Central memory CD8-positive, alpha-beta T cell (primary cell): ENCODE measurements around the gene RETREG3.

Experiments used
- ATAC-seq: fragments of 150-1000 bp; cut with Tn5 transposase; replicated peaks from 2 replicates; pipeline ENCODE4 v1.10.0; 2022; ENCODE audit warnings: mild to moderate bottlenecking, moderate FRiP score, moderate number of reproducible peaks; ENCODE audit not compliant: poor library complexity, severe bottlenecking; ENCODE audit errors: extremely low read depth
- DNase-seq, 2 donors: peaks; one replicate each; pipeline ENCODE4 v3.0.0; 2021; ENCODE audit warnings: low spot score in 2 of 2
- H3K27ac Mint-ChIP-seq: one replicate; pipeline ENCODE4 v1.8.0; 2022; ENCODE audit warnings: low read depth, mild to moderate bottlenecking, moderate library complexity, mixed read lengths
- H3K27me3 Mint-ChIP-seq: one replicate; pipeline ENCODE4 v1.8.0; 2022; ENCODE audit warnings: mixed read lengths
- H3K36me3 Mint-ChIP-seq: one replicate; pipeline ENCODE4 v1.8.0; 2022; ENCODE audit warnings: mild to moderate bottlenecking, moderate library complexity, mixed read lengths; ENCODE audit not compliant: insufficient read depth
- H3K4me1 Mint-ChIP-seq: one replicate; pipeline ENCODE4 v1.8.0; 2022; ENCODE audit warnings: mixed read lengths
- H3K4me3 Mint-ChIP-seq: one replicate; pipeline ENCODE4 v1.8.0; 2022; ENCODE audit warnings: mild to moderate bottlenecking, moderate library complexity, mixed read lengths
- H3K9me3 Mint-ChIP-seq: one replicate; pipeline ENCODE4 v1.8.0; 2022; ENCODE audit warnings: mixed read lengths

Gene RETREG3

GRCh38 chr17:42607769-42608168, 1.4 kb downstream of the RETREG3 start:
- peaks cover 58% of the 10 kb centered on the region for H3K4me1 Mint-ChIP-seq
- no peaks in the 10 kb centered on the region for H3K27me3 Mint-ChIP-seq
- DNase-seq (no peak), ATAC-seq (no peak)
- H3K36me3 Mint-ChIP-seq, result peaks cover 32% of the 10 kb centered on the region
- H3K27ac Mint-ChIP-seq, result peak overlapping the region; percentile 55
- peak overlapping the region; percentile 95 for H3K4me3 Mint-ChIP-seq
- H3K9me3 Mint-ChIP-seq, result no peaks in the 10 kb centered on the region

DNA sequence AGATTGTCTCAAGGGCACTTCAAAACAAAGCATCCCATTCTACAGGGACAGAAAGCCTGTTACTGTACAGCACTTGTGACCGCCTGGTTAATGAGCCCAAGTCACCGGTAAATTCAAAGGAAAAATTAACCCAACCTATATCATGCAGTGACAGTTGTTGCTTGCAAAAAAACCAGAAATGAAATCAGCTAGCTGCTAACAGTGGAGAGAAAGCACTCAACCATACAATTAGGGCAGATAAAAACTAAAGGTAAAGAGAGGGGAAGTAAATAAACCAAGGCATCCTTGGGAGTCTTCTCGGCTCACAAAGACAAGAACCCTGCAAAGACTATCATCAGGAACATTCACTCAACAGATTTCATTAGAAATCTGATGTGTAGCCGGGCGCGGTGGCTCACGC, 5.9 kb downstream of the RETREG3 start:
- Mint-ChIP-seq H3K27ac (peak overlapping the region; percentile 22), H3K9me3 (no peaks in the 10 kb centered on the region), H3K4me3 (peak overlapping the region; percentile 7), H3K4me1 (peaks cover 55% of the 10 kb centered on the region), H3K36me3 (peaks cover 40% of the 10 kb centered on the region), H3K27me3 (no peaks in the 10 kb centered on the region)
- ATAC-seq (no peak), DNase-seq (no peak)

GRCh38 chr17:42598905-42599304, 10.3 kb downstream of the RETREG3 start:
- ATAC-seq (no peak), DNase-seq (no peak)
- Mint-ChIP-seq H3K27ac (no peak overlapping the region), H3K4me3 (no peak overlapping the region), H3K36me3 (peaks cover 51% of the 10 kb centered on the region), H3K9me3 (no peaks in the 10 kb centered on the region), H3K4me1 (peaks cover 28% of the 10 kb centered on the region), H3K27me3 (no peaks in the 10 kb centered on the region)

GRCh38 chr17:42596386-42596785, 12.8 kb downstream of the RETREG3 start:
- no peaks in the 10 kb centered on the region for H3K9me3 Mint-ChIP-seq
- no peak overlapping the region for H3K4me3 Mint-ChIP-seq
- DNase-seq, result no peak
- H3K36me3 Mint-ChIP-seq, result peaks cover 53% of the 10 kb centered on the region
- no peak for ATAC-seq
- peaks cover 17% of the 10 kb centered on the region for H3K4me1 Mint-ChIP-seq
- no peaks in the 10 kb centered on the region for H3K27me3 Mint-ChIP-seq
- no peak overlapping the region for H3K27ac Mint-ChIP-seq

- no peak for DNase-seq
- H3K27ac Mint-ChIP-seq, result no peak overlapping the region
- no peak for ATAC-seq
- no peak overlapping the region for H3K4me3 Mint-ChIP-seq
- H3K36me3 Mint-ChIP-seq, result peaks cover 69% of the 10 kb centered on the region
- H3K9me3 Mint-ChIP-seq, result no peaks in the 10 kb centered on the region
- H3K27me3 Mint-ChIP-seq, result no peaks in the 10 kb centered on the region
- peaks cover 16% of the 10 kb centered on the region for H3K4me1 Mint-ChIP-seq
Measured at GRCh38 chr17:42591411-42591810, 17.8 kb downstream of the RETREG3 start.

DNA sequence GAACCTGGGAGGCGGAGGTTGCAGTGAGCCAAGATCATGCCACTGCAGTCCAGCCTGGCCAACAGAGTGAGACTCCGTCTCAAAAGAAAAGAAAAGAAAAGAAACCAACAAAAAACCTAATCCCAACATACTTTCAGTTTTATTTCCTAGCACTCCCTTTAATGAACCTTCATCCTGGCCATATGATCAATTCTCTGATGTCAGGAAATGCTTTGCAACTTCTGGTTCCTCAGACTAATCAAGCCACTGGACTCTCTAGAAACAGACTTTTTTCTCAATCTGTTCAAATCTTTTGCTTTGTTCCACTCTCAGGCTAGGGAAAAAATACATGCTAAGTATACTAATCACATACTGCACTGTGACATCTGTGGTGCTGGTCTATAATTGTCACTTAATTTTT, 18.3 kb downstream of the RETREG3 start:
- Mint-ChIP-seq H3K4me3 (no peak overlapping the region), H3K4me1 (peaks cover 13% of the 10 kb centered on the region), H3K27me3 (no peaks in the 10 kb centered on the region), H3K9me3 (no peaks in the 10 kb centered on the region), H3K36me3 (peaks cover 73% of the 10 kb centered on the region), H3K27ac (no peak overlapping the region)
- no peak for ATAC-seq
- no peak for DNase-seq

- no peak overlapping the region for H3K4me3 Mint-ChIP-seq
- H3K36me3 Mint-ChIP-seq, result peaks cover 82% of the 10 kb centered on the region
Measured at GRCh38 chr17:42586514-42587230, 22.5 kb downstream of the RETREG3 start.

DNA sequence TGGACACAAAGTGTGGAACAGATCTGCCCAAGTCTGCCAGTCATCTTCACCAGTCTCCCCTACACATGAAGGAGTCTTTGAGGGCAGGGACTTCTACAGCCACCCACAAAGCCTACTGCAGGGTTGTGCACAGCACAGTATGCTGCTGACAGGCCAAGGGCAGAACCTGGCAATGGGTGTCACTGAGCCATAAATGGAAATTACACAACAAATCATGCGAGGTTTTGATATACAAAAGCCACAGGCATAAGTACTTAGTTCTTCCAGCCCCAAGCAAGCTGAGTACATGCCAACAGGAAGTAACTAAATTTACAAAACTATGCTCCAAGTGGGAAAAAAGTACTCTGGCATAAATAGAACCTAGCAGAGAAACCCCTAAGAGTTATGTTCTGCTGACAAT, 23.8 kb downstream of the RETREG3 start:
- no peaks in the 10 kb centered on the region for H3K27me3 Mint-ChIP-seq
- ATAC-seq, result no peak
- H3K36me3 Mint-ChIP-seq, result peaks cover 82% of the 10 kb centered on the region
- H3K4me1 Mint-ChIP-seq, result peaks cover 8% of the 10 kb centered on the region
- H3K9me3 Mint-ChIP-seq, result no peaks in the 10 kb centered on the region
- no peak overlapping the region for H3K4me3 Mint-ChIP-seq
- no peak for DNase-seq
- H3K27ac Mint-ChIP-seq, result no peak overlapping the region

More at GRCh38 chr17:42586514-42587230, 22.5 kb downstream of the RETREG3 start:
- Mint-ChIP-seq H3K4me1 (peaks cover 9% of the 10 kb centered on the region), H3K9me3 (no peaks in the 10 kb centered on the region), H3K27ac (peak overlapping the region; percentile 77), H3K27me3 (no peaks in the 10 kb centered on the region)
- ATAC-seq (no peak), DNase-seq (no peak)

- ATAC-seq (no peak), DNase-seq (no peak)
- H3K27me3 Mint-ChIP-seq, result no peaks in the 10 kb centered on the region
- H3K4me1 Mint-ChIP-seq, result peaks cover 8% of the 10 kb centered on the region
- no peak overlapping the region for H3K27ac Mint-ChIP-seq
- no peaks in the 10 kb centered on the region for H3K9me3 Mint-ChIP-seq
- no peak overlapping the region for H3K4me3 Mint-ChIP-seq
- peaks cover 82% of the 10 kb centered on the region for H3K36me3 Mint-ChIP-seq
Measured at GRCh38 chr17:42584880-42585279, 24.3 kb downstream of the RETREG3 start.

DNA sequence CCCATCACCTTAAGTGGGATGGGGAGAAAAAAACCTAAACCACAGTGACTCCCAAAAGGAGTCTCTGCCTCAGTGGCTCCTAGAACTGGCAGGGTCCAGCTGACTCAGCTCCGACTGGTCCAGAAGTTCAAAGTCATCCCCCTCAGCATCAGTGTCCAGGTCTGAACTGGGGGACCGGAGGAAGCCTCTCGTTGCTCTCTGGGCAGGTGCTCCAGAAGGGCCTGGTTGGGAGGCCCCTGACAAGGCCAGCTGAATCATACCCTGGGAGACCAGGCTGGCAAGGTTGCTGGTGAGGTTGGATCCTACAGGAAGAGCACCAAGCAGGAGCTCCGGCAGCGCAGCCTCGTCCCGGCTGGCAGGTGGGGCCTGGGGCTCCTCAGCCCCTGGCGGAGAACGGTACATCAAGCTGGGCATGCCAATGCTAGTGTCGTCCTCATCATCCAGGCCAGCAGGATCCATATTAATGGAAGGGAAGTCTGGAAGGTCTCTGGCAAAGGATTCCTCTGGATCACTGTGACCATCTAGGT, 27.4 kb downstream of the RETREG3 start:
- DNase-seq, result no peak
- H3K9me3 Mint-ChIP-seq, result no peaks in the 10 kb centered on the region
- no peaks in the 10 kb centered on the region for H3K27me3 Mint-ChIP-seq
- H3K4me3 Mint-ChIP-seq, result no peak overlapping the region
- no peak overlapping the region for H3K27ac Mint-ChIP-seq
- peaks cover 22% of the 10 kb centered on the region for H3K4me1 Mint-ChIP-seq
- peaks cover 67% of the 10 kb centered on the region for H3K36me3 Mint-ChIP-seq
- no peak for ATAC-seq

GRCh38 chr17:42579794-42580551, 29.2 kb downstream of the RETREG3 start:
- no peaks in the 10 kb centered on the region for H3K27me3 Mint-ChIP-seq
- peaks cover 33% of the 10 kb centered on the region for H3K4me1 Mint-ChIP-seq
- no peak overlapping the region for H3K4me3 Mint-ChIP-seq
- ATAC-seq (no peak), DNase-seq (no peak)
- no peaks in the 10 kb centered on the region for H3K9me3 Mint-ChIP-seq
- H3K27ac Mint-ChIP-seq, result no peak overlapping the region
- peaks cover 56% of the 10 kb centered on the region for H3K36me3 Mint-ChIP-seq

DNA sequence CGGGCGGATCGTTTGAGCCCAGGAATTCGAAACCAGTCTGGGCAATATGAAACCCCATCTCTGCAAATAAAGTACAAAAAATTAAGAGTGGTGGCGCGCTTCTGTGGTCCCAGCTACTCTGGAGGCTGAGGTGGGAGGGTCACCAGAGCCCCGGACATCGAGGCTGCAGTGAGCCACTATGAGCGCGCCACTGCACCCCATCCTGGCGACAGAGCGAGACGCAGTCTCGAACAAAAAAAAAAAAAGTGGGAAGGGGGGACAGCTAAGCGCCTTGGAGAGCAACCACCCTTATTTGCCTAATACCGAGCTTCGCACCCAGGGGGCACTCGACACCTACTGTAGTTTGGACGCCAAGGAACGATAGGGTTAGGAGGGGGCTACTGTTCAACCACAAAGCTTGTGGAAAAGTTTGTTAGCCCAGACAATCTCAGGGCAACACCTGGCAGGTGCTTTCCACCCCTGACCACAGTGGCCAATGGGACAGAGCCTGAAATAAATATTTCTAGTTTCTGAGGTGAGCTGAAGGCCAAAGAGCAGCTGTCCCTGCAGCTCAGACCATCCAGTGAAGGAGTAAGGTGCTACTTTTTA, 30.8 kb downstream of the RETREG3 start:
- DNase-seq (peak; percentile 52 to 54), ATAC-seq (peak; percentile 64)
- H3K9me3 Mint-ChIP-seq, result no peaks in the 10 kb centered on the region
- peak overlapping the region; percentile 89 for H3K4me3 Mint-ChIP-seq
- H3K36me3 Mint-ChIP-seq, result peaks cover 48% of the 10 kb centered on the region
- peaks cover 39% of the 10 kb centered on the region for H3K4me1 Mint-ChIP-seq
- H3K27ac Mint-ChIP-seq, result peak overlapping the region; percentile 84
- no peaks in the 10 kb centered on the region for H3K27me3 Mint-ChIP-seq
